HFFc6 (cell line): ENCODE results near the gene TMEM181. TPM values are rescaled to one million over a fixed set of nuclear protein-coding genes. Genes with fewer than 3 reads are reported as not detected.
A peak's percentile ranks its signal among the peaks of the same experiment; 100 is the strongest.

Experiments used
- DNase-seq: peaks from one replicate; pipeline ENCODE4 v3.0.0-alpha.2; 2018
- H3K27ac Mint-ChIP-seq: 2 replicates; pipeline ENCODE4 v1.8.0; 2020; ENCODE audit warnings: mild to moderate bottlenecking, mixed read lengths
- H3K27me3 Mint-ChIP-seq: 2 replicates; pipeline ENCODE4 v1.8.0; 2021; ENCODE audit warnings: mild to moderate bottlenecking, moderate library complexity, mixed read lengths; ENCODE audit not compliant: insufficient read depth
- H3K36me3 Mint-ChIP-seq: 2 replicates; pipeline ENCODE4 v1.8.0; 2021; ENCODE audit warnings: low read depth, mixed read lengths
- H3K4me1 Mint-ChIP-seq: 2 replicates; pipeline ENCODE4 v1.8.0; 2020; ENCODE audit warnings: low read depth, mixed read lengths
- H3K4me3 Mint-ChIP-seq: 2 replicates; pipeline ENCODE4 v1.8.0; 2020; ENCODE audit warnings: mild to moderate bottlenecking, moderate library complexity, mixed read lengths
- H3K9me3 Mint-ChIP-seq: 2 replicates; pipeline ENCODE4 v1.8.0; 2020; ENCODE audit warnings: mild to moderate bottlenecking, mixed read lengths
- CTCF ChIP-seq: fragments of 200-600 bp; sonication (generic); IDR thresholded peaks from 2 replicates; pipeline ENCODE4 v1.5.0; 2021; ENCODE audit warnings: antibody characterized with exemption, mild to moderate bottlenecking
- total RNA-seq, 6 experiments: library from RNA; stranded (reverse); fragmentation: NEBNext Ultra II Directional; extraction: Animal tissue kit (Norgen Biotek cat#: 25700); gene quantifications; 2 replicates in 1 of 6; 3 replicates in 5 of 6; pipeline ENCODE4 v1.2.3, GENCODE V29; 2021

Gene TMEM181
- total RNA-seq, 6 experiments from 2014 or later: 25.8 to 37.8 (median 30.1) TPM

GRCh38 chr6:158575550-158575949 is 15.7 kb downstream of the TMEM181 start:
- peaks cover 9% of the 10 kb centered on the region; the same call in 1 of the 2 replicates for H3K9me3 Mint-ChIP-seq
- no peaks in the 10 kb centered on the region; the same call in none of the 2 replicates for H3K27me3 Mint-ChIP-seq
- no peak for DNase-seq
- H3K4me1 Mint-ChIP-seq: peaks cover 37% of the 10 kb centered on the region
- H3K4me3 Mint-ChIP-seq: no peak overlapping the region
- H3K36me3 Mint-ChIP-seq: peaks cover 30% of the 10 kb centered on the region
- TF ChIP-seq CTCF: no peak
- H3K27ac Mint-ChIP-seq: peak overlapping the region; percentile 13; the same call in 1 of the 2 replicates

- no peak for TF ChIP-seq CTCF
- no peak overlapping the region for H3K27ac Mint-ChIP-seq
- peaks cover 51% of the 10 kb centered on the region for H3K36me3 Mint-ChIP-seq
- H3K9me3 Mint-ChIP-seq: peaks cover 5% of the 10 kb centered on the region; the same call in 1 of the 2 replicates
- H3K27me3 Mint-ChIP-seq: peaks cover 2% of the 10 kb centered on the region
- H3K4me3 Mint-ChIP-seq: no peak overlapping the region
- DNase-seq: no peak
- no peaks in the 10 kb centered on the region for H3K4me1 Mint-ChIP-seq
Observed at GRCh38 chr6:158584236-158584651, 24.4 kb downstream of the TMEM181 start.

GRCh38 chr6:158586652-158587051 is 26.8 kb downstream of the TMEM181 start:
- DNase-seq: no peak
- Mint-ChIP-seq H3K4me3 (no peak overlapping the region), H3K4me1 (no peaks in the 10 kb centered on the region), H3K36me3 (peaks cover 63% of the 10 kb centered on the region), H3K9me3 (peaks cover 5% of the 10 kb centered on the region; the same call in 1 of the 2 replicates), H3K27ac (no peak overlapping the region), H3K27me3 (peaks cover 2% of the 10 kb centered on the region)
- TF ChIP-seq CTCF: no peak

- H3K9me3 Mint-ChIP-seq: peaks cover 5% of the 10 kb centered on the region; the same call in 1 of the 2 replicates
- peaks cover 54% of the 10 kb centered on the region for H3K36me3 Mint-ChIP-seq
Observed at GRCh38 chr6:158589366-158589765, 29.5 kb downstream of the TMEM181 start.

GRCh38 chr6:158591134-158591809 is 31.4 kb downstream of the TMEM181 start:
- no peak for DNase-seq
- peaks cover 2% of the 10 kb centered on the region for H3K27me3 Mint-ChIP-seq
- TF ChIP-seq CTCF: no peak
- no peak overlapping the region for H3K27ac Mint-ChIP-seq
- no peaks in the 10 kb centered on the region for H3K4me1 Mint-ChIP-seq
- peaks cover 35% of the 10 kb centered on the region for H3K36me3 Mint-ChIP-seq
- peaks cover under 1% of the 10 kb centered on the region; the same call in 1 of the 2 replicates for H3K9me3 Mint-ChIP-seq
- H3K4me3 Mint-ChIP-seq: no peak overlapping the region

More at GRCh38 chr6:158589366-158589765, 29.5 kb downstream of the TMEM181 start:
- Mint-ChIP-seq H3K4me1 (no peaks in the 10 kb centered on the region), H3K27me3 (peaks cover 2% of the 10 kb centered on the region), H3K27ac (no peak overlapping the region), H3K4me3 (no peak overlapping the region)
- no peak for TF ChIP-seq CTCF
- DNase-seq: no peak
